ENCODE results near the gene RPP21. TPM values are rescaled to one million over a fixed set of nuclear protein-coding genes. Genes with fewer than 3 reads are reported as not detected.

The RPP21 gene
- 10 to 100 TPM; 34.9 to 66.8 (median 35.1) TPM for total RNA-seq
- long read RNA-seq, donor 1, transcript RPP21-224 (5 exons, 525 nt), result major isoform, 23 of 36 reads
- long read RNA-seq, donor 1, partial matches to known transcripts, result 2 of 36 reads
- long read RNA-seq, donor 1, other reads (novel, unspliced or antisense), result 1 of 36 reads
- long read RNA-seq, donor 2, transcript RPP21-224 (5 exons, 525 nt), result major isoform, 27 of 36 reads
- long read RNA-seq, donor 2, partial matches to known transcripts, result 2 of 36 reads
- long read RNA-seq, donor 2, other reads (novel, unspliced or antisense), result 2 of 36 reads

DNA sequence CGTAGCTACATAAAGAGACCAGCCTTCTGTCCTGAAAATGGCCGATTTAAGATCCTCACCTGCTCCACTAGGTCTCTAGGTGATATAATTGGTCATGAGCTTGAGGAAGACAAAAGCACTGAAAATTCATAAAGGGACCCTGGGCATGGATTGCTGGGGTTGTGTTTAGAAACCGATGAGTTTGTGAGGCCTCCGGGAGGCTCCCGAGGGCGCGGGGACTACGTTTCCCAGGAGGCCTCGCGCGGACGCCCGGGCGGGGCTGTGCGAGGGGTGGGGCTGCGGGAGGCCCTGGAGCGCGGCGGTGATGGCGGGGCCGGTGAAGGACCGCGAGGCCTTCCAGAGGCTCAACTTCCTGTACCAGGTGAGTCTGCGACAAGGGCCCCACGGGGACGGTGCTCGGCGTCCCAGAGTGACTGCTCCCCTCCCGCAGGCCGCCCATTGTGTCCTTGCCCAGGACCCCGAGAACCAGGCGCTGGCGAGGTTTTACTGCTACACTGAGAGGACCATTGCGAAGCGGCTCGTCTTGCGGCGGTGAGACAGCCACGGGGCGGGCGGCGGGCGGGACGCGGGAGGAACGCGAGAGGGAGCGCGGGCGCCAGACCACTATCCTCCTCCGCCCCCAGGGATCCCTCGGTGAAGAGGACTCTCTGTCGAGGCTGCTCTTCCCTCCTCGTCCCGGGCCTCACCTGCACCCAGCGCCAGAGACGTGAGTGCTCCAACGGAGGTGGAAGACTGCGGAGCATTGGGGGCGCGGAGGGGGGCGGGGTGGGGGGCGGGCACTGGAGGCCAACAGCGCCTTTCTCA, at the start of gene RPP21:
Gene RPP21, plus strand, starts transcription at position 289 of the 804 bp plus-strand sequence. Its CDS starts 16 bp downstream, at position 305.
- no peaks in the 10 kb centered on the region for H3K4me1 ChIP-seq (ENCODE audit: low read depth)
- no peaks in the 10 kb centered on the region for H3K9me3 ChIP-seq
- intact Hi-C loops (cut with DNase I, micrococcal nuclease), result no loop called here
- ATAC-seq (peak; percentile 99), DNase-seq (peak; percentile 91 to 93 (median 92))
- H3K4me3 ChIP-seq, result peak within 1 kb of the TSS; percentile 71
- no peak for TF ChIP-seq CTCF (IDR thresholded peaks at IDR 0.05)
- no peaks in the 10 kb centered on the region for H3K36me3 ChIP-seq (ENCODE audit: low read depth)

- TF ChIP-seq CTCF (IDR thresholded peaks at IDR 0.05), result no peak
- no peak for DNase-seq
- H3K4me3 ChIP-seq, result no peak overlapping the region
- no peaks in the 10 kb centered on the region for H3K9me3 ChIP-seq
- intact Hi-C loops (cut with DNase I, micrococcal nuclease), result no loop called here
- H3K4me1 ChIP-seq (ENCODE audit: low read depth), result no peaks in the 10 kb centered on the region
- ATAC-seq, result no peak
- H3K36me3 ChIP-seq (ENCODE audit: low read depth), result no peaks in the 10 kb centered on the region
Measured at GRCh38 chr6:30295837-30296236, 49.1 kb upstream of the RPP21 start.

- Histone ChIP-seq H3K36me3 (ENCODE audit: low read depth) (no peaks in the 10 kb centered on the region), H3K4me1 (ENCODE audit: low read depth) (no peaks in the 10 kb centered on the region), H3K9me3 (no peaks in the 10 kb centered on the region), H3K4me3 (no peak overlapping the region)
- ATAC-seq (no peak), DNase-seq (no peak)
- intact Hi-C loops (cut with DNase I, micrococcal nuclease), result no loop called here
- no peak for TF ChIP-seq CTCF (IDR thresholded peaks at IDR 0.05)
Measured at GRCh38 chr6:30304002-30304401, 41.0 kb upstream of the RPP21 start.

DNA sequence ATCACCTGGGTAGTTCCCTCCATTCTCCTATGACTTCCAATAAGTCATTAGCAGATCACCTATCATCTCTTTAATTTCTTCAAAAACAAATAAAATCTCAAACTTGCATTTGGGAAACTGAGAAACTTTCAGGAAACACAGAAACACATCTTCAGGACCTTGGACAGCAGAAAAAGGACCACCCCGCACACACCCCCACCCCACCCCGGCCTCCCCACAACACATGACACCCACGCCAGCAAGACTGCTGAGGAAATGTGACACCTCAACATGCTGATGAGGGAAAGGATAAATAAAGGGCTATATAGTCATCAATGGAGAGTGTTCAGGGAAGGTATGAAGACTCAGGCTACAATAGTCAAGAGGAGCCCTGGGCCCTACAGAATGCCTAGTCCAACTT, 33.9 kb upstream of the RPP21 start:
- Histone ChIP-seq H3K9me3 (no peaks in the 10 kb centered on the region), H3K4me1 (ENCODE audit: low read depth) (no peaks in the 10 kb centered on the region), H3K36me3 (ENCODE audit: low read depth) (no peaks in the 10 kb centered on the region), H3K4me3 (no peak overlapping the region)
- intact Hi-C loops (cut with DNase I, micrococcal nuclease), result no loop called here
- TF ChIP-seq CTCF (IDR thresholded peaks at IDR 0.05), result no peak
- no peak for DNase-seq
- no peak for ATAC-seq

GRCh38 chr6:30311671-30312070, 33.3 kb upstream of the RPP21 start:
- ATAC-seq (no peak), DNase-seq (no peak)
- no peaks in the 10 kb centered on the region for H3K9me3 ChIP-seq
- H3K4me3 ChIP-seq, result no peak overlapping the region
- no peaks in the 10 kb centered on the region for H3K36me3 ChIP-seq (ENCODE audit: low read depth)
- TF ChIP-seq CTCF (IDR thresholded peaks at IDR 0.05), result no peak
- intact Hi-C loops (cut with DNase I, micrococcal nuclease), result no loop called here
- H3K4me1 ChIP-seq (ENCODE audit: low read depth), result no peaks in the 10 kb centered on the region
